B cell (primary cell): Measurements from ENCODE around the gene CNTN4.

Experiments used
- EZH2 ChIP-seq: IDR thresholded peaks from 2 replicates; pipeline ENCODE4 v1.6.1; 2012; ENCODE audit warnings: borderline replicate concordance, low read depth, mild to moderate bottlenecking, moderate library complexity, low read length; ENCODE audit not compliant: insufficient read depth, poor library complexity, severe bottlenecking
- TF ChIP-seq, protein P1 (sequence below): fragments of 200-600 bp; IDR thresholded peaks from one replicate; pipeline ENCODE4 v1.8.0; 2022; ENCODE audit warnings: antibody characterized with exemption, mild to moderate bottlenecking

DNA sequence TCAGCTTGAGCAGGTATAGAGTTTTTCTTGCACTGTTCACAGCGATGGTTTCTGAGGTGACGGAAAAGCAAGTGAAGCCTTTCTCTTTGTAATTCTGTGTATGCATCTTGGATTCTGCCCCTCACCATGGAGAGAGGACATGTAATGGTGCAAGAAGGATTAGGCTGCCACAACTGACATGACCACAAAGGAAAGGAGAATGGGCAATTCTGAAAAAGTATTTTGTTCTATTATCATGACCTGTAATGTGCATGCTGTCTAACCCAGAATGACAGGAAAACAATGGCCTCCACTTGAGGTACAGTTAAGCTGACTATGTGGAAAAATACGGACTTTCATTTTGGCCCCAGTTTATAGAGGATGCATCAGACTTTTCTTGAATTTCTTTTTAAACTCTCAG lies 784.6 kb downstream of the CNTN4 start:
- TF ChIP-seq, protein P1, sequence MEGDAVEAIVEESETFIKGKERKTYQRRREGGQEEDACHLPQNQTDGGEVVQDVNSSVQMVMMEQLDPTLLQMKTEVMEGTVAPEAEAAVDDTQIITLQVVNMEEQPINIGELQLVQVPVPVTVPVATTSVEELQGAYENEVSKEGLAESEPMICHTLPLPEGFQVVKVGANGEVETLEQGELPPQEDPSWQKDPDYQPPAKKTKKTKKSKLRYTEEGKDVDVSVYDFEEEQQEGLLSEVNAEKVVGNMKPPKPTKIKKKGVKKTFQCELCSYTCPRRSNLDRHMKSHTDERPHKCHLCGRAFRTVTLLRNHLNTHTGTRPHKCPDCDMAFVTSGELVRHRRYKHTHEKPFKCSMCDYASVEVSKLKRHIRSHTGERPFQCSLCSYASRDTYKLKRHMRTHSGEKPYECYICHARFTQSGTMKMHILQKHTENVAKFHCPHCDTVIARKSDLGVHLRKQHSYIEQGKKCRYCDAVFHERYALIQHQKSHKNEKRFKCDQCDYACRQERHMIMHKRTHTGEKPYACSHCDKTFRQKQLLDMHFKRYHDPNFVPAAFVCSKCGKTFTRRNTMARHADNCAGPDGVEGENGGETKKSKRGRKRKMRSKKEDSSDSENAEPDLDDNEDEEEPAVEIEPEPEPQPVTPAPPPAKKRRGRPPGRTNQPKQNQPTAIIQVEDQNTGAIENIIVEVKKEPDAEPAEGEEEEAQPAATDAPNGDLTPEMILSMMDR = no peak
- no peak for TF ChIP-seq EZH2
